OCI-LY7 (cell line): Measurements from ENCODE around the gene LILRA2.

ENCODE experiments used
- CTCF ChIP-seq: fragments of 200-600 bp; sonication (generic); conservative IDR thresholded peaks from 2 replicates; pipeline ENCODE4 v1.5.1; 2014; ENCODE audit warnings: mild to moderate bottlenecking, antibody characterized with exemption, low read length, moderate library complexity, mixed read lengths
- EZH2phosphoT487 ChIP-seq: fragments of 200-600 bp; sonication (generic); IDR thresholded peaks from 2 replicates; pipeline ENCODE4 v1.6.1; 2018; ENCODE audit warnings: low read depth, borderline replicate concordance, mild to moderate bottlenecking, mixed run types, antibody characterized with exemption, low read length, moderate library complexity, mixed read lengths

- TF ChIP-seq CTCF = no peak
- TF ChIP-seq EZH2phosphoT487 = no peak
These were observed 34.2 kb downstream of the LILRA2 start for GRCh38 chr19:54607785-54608150.
